Measurements from ENCODE around the gene LZTR1. TPM values are rescaled to one million over a fixed set of nuclear protein-coding genes. Genes with fewer than 3 reads are reported as not detected.
A peak's percentile ranks its signal among the peaks of the same experiment; 100 is the strongest.

The LZTR1 gene
- total RNA-seq, 2 experiments from 2014 or later, result 48.4 to 51.3 TPM

DNA sequence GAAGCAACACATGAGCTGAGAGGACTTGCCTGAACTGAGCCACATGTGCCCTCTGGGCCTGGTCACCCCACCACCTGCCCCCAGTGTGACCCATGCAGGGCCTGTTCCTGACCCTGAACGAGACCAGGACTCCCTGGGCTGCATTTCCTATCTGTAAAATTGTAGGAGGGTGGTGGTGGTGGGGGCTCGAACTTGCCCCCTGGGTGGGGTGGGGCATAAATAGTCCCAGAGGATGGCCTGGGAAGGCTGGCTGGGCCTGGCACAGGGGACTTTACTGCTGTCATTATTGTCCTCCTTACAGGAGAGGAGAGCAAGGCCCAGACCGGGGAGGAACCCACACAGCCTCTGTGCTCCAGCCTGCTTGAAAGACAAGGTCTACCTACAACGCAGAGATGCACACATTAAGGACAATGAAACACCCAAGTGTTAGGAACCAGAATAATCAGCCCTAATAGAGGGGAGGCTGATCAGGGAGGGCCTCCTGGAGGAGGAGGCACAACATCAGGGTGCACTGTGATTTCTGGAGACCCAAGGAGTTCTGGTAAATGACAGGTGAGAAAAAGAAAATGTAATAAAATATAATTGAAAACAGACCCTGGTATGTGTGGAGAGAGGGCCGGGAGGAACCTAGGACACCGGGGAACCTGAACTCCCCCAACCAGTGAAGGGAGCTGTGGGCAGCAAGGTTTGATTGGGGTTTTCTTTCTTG, 17.9 kb upstream of the LZTR1 start:
- Histone ChIP-seq H3K27me3 (ENCODE audit: control insufficient read depth in 1 of 2, insufficient read depth in 2 of 2, low read length in 2 of 2) (peaks cover 2 to 8% of the 10 kb centered on the region in 2 experiments), H3K4me3 (ENCODE audit: low read length) (peak overlapping the region; percentile 40), H3K9me3 (ENCODE audit: control insufficient read depth in 1 of 2, insufficient read depth in 1 of 2, low read length in 2 of 2) (no peaks in the 10 kb centered on the region), H3K27ac (ENCODE audit: low read depth in 1 of 2, low read length in 2 of 2) (no peak overlapping the region), H3K36me3 (ENCODE audit: insufficient read depth, low read length) (no peaks in the 10 kb centered on the region), H3K4me1 (ENCODE audit: insufficient read depth, low read length) (peaks cover 24% of the 10 kb centered on the region)
- Mint-ChIP-seq H3K27ac (no peak overlapping the region), H3K4me1 (ENCODE audit: low read depth) (peaks cover 11% of the 10 kb centered on the region), H3K9me3 (no peaks in the 10 kb centered on the region), H3K4me3 (peak overlapping the region; percentile 78), H3K36me3 (ENCODE audit: low read depth) (no peaks in the 10 kb centered on the region), H3K27me3 (peaks cover 26% of the 10 kb centered on the region)
- CTCF ChIA-PET, result no interaction called here
- ATAC-seq (ENCODE audit: poor library complexity) (no peak), DNase-seq (no peak)
- TF ChIP-seq, protein P1, sequence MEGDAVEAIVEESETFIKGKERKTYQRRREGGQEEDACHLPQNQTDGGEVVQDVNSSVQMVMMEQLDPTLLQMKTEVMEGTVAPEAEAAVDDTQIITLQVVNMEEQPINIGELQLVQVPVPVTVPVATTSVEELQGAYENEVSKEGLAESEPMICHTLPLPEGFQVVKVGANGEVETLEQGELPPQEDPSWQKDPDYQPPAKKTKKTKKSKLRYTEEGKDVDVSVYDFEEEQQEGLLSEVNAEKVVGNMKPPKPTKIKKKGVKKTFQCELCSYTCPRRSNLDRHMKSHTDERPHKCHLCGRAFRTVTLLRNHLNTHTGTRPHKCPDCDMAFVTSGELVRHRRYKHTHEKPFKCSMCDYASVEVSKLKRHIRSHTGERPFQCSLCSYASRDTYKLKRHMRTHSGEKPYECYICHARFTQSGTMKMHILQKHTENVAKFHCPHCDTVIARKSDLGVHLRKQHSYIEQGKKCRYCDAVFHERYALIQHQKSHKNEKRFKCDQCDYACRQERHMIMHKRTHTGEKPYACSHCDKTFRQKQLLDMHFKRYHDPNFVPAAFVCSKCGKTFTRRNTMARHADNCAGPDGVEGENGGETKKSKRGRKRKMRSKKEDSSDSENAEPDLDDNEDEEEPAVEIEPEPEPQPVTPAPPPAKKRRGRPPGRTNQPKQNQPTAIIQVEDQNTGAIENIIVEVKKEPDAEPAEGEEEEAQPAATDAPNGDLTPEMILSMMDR (IDR thresholded peaks at IDR 0.05), result no peak
- POLR2A ChIA-PET, result no interaction called here
- intact Hi-C loops (cut with DNase I, micrococcal nuclease), result no loop called here

GRCh38 chr22:20964799-20965103, 17.3 kb upstream of the LZTR1 start:
- Histone ChIP-seq H3K27me3 (ENCODE audit: control insufficient read depth in 1 of 2, insufficient read depth in 2 of 2, low read length in 2 of 2) (peaks cover 2 to 8% of the 10 kb centered on the region in 2 experiments), H3K9me3 (ENCODE audit: control insufficient read depth in 1 of 2, insufficient read depth in 1 of 2, low read length in 2 of 2) (no peaks in the 10 kb centered on the region), H3K36me3 (ENCODE audit: insufficient read depth, low read length) (no peaks in the 10 kb centered on the region), H3K27ac (ENCODE audit: low read depth in 1 of 2, low read length in 2 of 2) (no peak overlapping the region), H3K4me3 (ENCODE audit: low read length) (peak overlapping the region; percentile 40), H3K4me1 (ENCODE audit: insufficient read depth, low read length) (peaks cover 24% of the 10 kb centered on the region)
- H3K27me3 Mint-ChIP-seq, result peaks cover 26% of the 10 kb centered on the region
- no peak for ATAC-seq (ENCODE audit: poor library complexity)
- intact Hi-C loops (cut with DNase I, micrococcal nuclease), result no loop called here
- H3K27ac Mint-ChIP-seq, result no peak overlapping the region
- CTCF ChIA-PET, result no interaction called here
- POLR2A ChIA-PET, result no interaction called here
- no peak for DNase-seq
- H3K36me3 Mint-ChIP-seq (ENCODE audit: low read depth), result no peaks in the 10 kb centered on the region
- peaks cover 11% of the 10 kb centered on the region for H3K4me1 Mint-ChIP-seq (ENCODE audit: low read depth)
- H3K9me3 Mint-ChIP-seq, result no peaks in the 10 kb centered on the region
- H3K4me3 Mint-ChIP-seq, result peak overlapping the region; percentile 78
- TF ChIP-seq, protein P1 (IDR thresholded peaks at IDR 0.05), result no peak

DNA sequence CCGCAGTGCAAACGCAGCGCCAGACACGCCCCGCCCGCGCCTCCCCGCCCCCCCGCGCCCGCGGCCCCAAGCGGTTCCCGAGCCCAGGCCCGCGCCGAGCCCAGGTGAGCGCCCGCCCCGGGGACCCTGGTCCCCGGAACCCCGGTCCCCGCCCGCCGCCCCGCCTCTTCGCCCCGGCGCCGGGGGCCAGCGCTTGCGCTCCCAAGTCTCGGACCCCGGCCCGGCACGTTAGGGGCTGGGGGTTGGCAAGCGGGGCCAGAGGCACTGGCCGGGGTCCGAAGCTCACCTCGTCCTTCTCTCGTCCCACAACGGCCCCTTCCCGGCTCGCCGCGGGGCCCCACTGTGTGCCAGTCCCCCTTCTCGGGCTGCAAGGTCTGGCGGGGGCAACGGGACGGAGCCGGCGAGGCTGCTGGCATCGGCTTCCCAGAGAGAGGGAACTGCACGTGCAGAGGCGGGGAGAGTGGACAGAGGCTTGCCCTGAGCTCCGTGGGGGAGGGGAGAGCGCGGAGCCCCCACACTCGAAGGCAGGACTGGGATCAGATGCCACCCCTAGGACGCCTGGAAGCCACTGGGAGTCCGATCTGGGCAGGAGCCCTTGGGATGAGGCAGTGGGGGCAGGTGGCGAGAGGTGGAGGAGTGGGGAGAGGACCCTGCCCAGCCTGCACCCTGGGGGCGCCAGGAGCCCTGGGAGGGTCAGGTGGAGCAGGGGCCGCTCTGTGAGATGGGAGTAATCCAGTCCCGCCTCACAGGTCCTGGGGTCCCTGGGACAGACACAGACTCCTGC, 16.8 kb upstream of the LZTR1 start:
- POLR2A ChIA-PET, result no interaction called here
- Histone ChIP-seq H3K27me3 (ENCODE audit: control insufficient read depth in 1 of 2, insufficient read depth in 2 of 2, low read length in 2 of 2) (peaks cover 2 to 8% of the 10 kb centered on the region in 2 experiments), H3K4me1 (ENCODE audit: insufficient read depth, low read length) (peaks cover 24% of the 10 kb centered on the region), H3K4me3 (ENCODE audit: low read length) (peak overlapping the region; percentile 40), H3K36me3 (ENCODE audit: insufficient read depth, low read length) (no peaks in the 10 kb centered on the region), H3K9me3 (ENCODE audit: control insufficient read depth in 1 of 2, insufficient read depth in 1 of 2, low read length in 2 of 2) (no peaks in the 10 kb centered on the region), H3K27ac (ENCODE audit: low read depth in 1 of 2, low read length in 2 of 2) (no peak overlapping the region)
- TF ChIP-seq, protein P1 (IDR thresholded peaks at IDR 0.05), result no peak
- no peak overlapping the region for H3K27ac Mint-ChIP-seq
- H3K9me3 Mint-ChIP-seq, result no peaks in the 10 kb centered on the region
- no peaks in the 10 kb centered on the region for H3K36me3 Mint-ChIP-seq (ENCODE audit: low read depth)
- intact Hi-C loops (cut with DNase I, micrococcal nuclease), result no loop called here
- peaks cover 11% of the 10 kb centered on the region for H3K4me1 Mint-ChIP-seq (ENCODE audit: low read depth)
- H3K27me3 Mint-ChIP-seq, result peaks cover 22% of the 10 kb centered on the region
- DNase-seq (peak in 5 of 14 experiments; percentile 19 to 49 (median 35)), ATAC-seq (ENCODE audit: poor library complexity) (peak; percentile 49)
- peak overlapping the region; percentile 51 for H3K4me3 Mint-ChIP-seq
- CTCF ChIA-PET, result no interaction called here

Data from CD4-positive, alpha-beta T cell (primary cell).